HG02870 (cell line): ENCODE data around the gene ASCC2.
"Not testable (repeated sequence)": the region's sequence is repeated elsewhere in the genome, so short reads cannot be mapped to it uniquely, and the experiment has no call there.

ENCODE experiments used
- ATAC-seq: cut with Tn5 transposase; IDR thresholded peaks from one replicate; pipeline ENCODE4 v1.9.1; 2021; ENCODE audit warnings: mild to moderate bottlenecking, moderate library complexity; ENCODE audit not compliant: unreplicated experiment

The ASCC2 gene

DNA sequence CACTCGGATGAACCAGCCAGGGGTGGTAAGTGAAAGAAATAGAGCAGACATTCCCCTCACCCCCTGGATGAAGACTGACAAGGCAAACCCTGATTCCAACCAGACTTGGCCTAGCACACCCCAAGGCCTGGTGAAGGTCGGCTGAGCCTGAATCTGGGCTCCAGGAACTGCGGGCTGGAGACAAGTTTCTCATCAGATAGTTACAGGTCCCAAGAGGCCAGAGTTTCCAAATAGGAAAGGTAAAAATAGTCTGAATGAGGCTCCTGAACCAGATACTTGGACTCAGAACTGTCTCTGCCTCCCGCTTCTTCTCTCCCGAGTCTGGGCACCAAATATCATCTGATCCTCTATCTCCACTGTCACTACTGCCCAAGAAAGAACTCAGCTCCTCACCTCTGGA, 79.1 kb downstream of the ASCC2 start:
- ATAC-seq: no peak

DNA sequence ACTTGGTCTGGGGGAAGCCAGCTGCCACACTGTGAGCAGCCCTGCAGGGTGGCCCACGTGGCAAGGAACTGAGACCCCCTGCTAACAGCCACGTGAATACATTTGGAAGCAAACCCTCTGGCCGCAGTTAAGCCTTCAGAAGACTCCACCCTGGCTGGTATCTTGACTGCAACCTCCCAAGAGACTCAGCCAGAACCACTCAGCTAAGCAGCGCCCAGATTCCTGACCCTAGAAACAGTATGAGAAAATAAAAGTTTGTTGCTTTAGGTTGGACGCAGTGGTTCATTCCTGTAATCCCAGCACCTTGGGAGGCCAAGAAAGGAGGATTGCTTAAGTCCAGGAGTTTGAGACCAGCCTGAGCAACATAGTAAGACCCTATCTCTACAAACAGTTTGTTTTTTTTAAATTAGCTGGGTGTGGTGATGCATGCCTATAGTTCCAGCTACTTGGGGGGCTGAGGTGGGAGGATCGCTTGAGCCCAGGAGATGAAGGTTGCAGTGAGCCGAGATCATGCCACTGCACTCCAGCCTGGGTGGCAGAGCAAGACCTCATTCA, 79.9 kb downstream of the ASCC2 start:
- no peak for ATAC-seq

GRCh38 chr22:29757096-29757495, 81.0 kb downstream of the ASCC2 start:
- no peak for ATAC-seq

GRCh38 chr22:29756341-29756740, 81.7 kb downstream of the ASCC2 start:
- ATAC-seq: no peak

DNA sequence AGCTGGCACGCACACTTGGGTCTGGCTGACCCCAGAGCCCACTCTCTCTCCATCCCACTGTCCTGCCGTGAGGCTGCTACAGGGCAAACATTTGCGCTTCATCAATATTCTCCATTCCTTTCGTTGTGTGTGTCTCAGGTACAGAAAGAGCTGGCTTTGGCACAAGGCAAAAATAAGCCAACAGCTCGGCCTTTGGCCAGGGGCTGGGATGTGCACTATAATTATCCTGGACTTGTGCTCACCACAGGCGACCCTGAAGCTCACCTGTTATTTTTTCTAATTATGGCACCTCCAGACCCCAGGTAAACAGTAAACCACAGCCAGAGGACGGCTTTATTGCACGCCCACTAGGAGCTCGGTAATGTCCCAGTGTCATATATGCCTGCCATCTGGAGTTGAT, 82.2 kb downstream of the ASCC2 start:
- ATAC-seq: no peak

DNA sequence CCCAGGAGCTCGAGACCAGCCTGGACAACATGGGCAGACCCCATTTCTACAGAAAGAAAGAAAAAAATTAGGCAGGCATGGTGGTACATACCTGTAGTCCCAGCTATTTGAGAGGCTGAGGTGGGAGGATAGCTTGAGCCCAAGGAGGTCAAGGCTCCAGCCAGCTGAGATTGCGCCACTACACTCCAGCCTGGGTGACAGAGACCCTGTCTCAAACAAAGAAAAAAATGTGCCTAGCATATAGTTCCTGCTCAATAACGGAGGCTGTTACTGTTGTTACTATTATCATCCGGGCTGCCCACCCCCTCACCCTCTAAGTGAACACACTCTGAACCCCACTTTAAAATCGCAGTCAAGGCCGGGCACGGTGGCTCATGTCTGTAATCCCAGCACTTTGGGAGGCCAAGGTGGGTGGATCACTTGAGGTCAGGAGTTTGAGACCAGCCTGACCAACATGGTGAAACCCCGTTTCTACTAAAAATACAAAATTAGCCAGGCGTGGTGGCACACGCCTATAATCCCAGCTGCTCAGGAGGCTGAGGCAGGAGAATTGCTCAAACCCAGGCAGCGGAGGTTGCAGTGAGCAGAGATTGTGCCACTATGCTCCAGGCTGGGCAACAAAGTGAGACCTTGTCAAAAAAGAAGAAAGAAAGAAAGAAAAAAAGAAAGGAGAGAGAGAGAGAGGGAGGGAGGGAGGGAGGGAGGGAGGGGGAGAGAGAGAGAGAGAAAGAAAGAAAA, 83.2 kb downstream of the ASCC2 start:
- ATAC-seq: not testable (repeated sequence)

- no peak for ATAC-seq
Measured at GRCh38 chr22:29753808-29754657, 84.0 kb downstream of the ASCC2 start.

GRCh38 chr22:29751669-29752068, 86.4 kb downstream of the ASCC2 start:
- ATAC-seq: no peak

GRCh38 chr22:29750559-29751538, 87.2 kb downstream of the ASCC2 start:
- ATAC-seq: no peak

DNA sequence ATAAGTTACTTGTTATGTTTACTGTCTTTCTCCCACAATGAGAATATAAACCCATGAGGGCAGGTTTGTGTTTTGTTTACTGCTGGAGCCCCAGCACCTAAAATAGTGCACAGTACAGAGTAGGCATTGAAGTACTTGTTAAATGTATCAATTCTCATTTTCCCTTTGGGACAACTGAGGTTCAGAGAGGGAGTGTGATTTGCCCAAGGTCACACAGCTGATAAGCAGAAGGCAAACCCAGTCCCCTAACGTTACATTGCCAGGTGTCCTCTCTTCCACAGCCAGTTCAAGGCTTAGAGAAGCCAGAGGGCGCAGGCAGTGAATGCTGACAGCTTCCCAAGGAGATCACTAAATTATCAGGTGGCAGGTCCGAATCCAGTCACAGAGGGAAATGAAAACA, 88.0 kb downstream of the ASCC2 start:
- ATAC-seq: no peak

GRCh38 chr22:29748248-29748893, 89.7 kb downstream of the ASCC2 start:
- ATAC-seq: no peak

DNA sequence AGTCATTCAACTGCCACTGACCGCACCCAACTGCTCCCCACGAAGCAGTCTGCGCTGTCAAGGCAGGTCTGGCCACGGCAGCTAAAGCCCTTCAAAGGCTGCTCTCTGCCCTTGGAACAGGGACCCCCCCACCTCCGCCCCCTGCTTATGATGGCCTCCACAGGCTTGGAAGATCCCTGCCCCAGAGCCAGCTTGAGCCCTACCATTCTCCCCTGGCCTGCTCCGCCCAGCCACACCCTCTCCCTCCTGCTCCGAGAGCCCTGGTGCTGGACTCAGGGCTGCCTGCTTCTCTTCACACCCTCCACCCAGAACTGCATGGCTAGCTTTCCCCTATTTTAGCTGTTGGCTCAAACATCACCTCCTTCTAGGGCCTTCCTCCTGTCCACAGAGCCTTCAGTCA, 90.2 kb downstream of the ASCC2 start:
- no peak for ATAC-seq

GRCh38 chr22:29744902-29745301, 93.2 kb downstream of the ASCC2 start:
- ATAC-seq: no peak

GRCh38 chr22:29742326-29742725, 95.7 kb downstream of the ASCC2 start:
- ATAC-seq: no peak

GRCh38 chr22:29741926-29742325, 96.1 kb downstream of the ASCC2 start:
- ATAC-seq: no peak

- ATAC-seq: no peak
Measured at GRCh38 chr22:29740216-29740615, 97.9 kb downstream of the ASCC2 start.

GRCh38 chr22:29739346-29739875, 98.7 kb downstream of the ASCC2 start:
- ATAC-seq: no peak
